H1 (cell line): ENCODE results near the gene RNF31. TPM values are rescaled to one million over a fixed set of nuclear protein-coding genes. Genes with fewer than 3 reads are reported as not detected.

Source experiments
- BACH1 ChIP-seq: IDR thresholded peaks from 2 replicates; pipeline ENCODE4 v1.6.1; 2012; ENCODE audit warnings: low read length, improper control_type of control experiment
- CEBPB ChIP-seq: IDR thresholded peaks from 2 replicates; pipeline ENCODE4 v1.6.1; 2012; ENCODE audit warnings: low read depth, low read length
- CHD2 ChIP-seq: IDR thresholded peaks from 2 replicates; pipeline ENCODE4 v1.6.1; 2012; ENCODE audit warnings: low read length, improper control_type of control experiment
- CREB1 ChIP-seq: IDR thresholded peaks from 2 replicates; pipeline ENCODE4 v1.6.1; 2012; ENCODE audit warnings: inconsistent platforms
- GABPA ChIP-seq: IDR thresholded peaks from 2 replicates; pipeline ENCODE4 v1.6.1; 2011; ENCODE audit warnings: mild to moderate bottlenecking, low read length, moderate library complexity, borderline replicate concordance; ENCODE audit not compliant: insufficient read depth
- JUND ChIP-seq: IDR thresholded peaks from 2 replicates; pipeline ENCODE4 v1.6.1; 2011; ENCODE audit warnings: mild to moderate bottlenecking, improper control_type of control experiment, low read length
- PHF8 ChIP-seq: fragments of 200-600 bp; sonication (generic); conservative IDR thresholded peaks from 2 replicates; pipeline ENCODE4 v1.7.1; 2012; ENCODE audit warnings: low read depth, mild to moderate bottlenecking, inconsistent platforms, low read length, moderate library complexity
- RNF2 ChIP-seq: fragments of 200-900, 300-1000 bp; sonication (generic); IDR thresholded peaks from 2 replicates; pipeline ENCODE4 v1.7.1; 2016; ENCODE audit warnings: borderline replicate concordance, low read depth, mild to moderate bottlenecking, antibody characterized with exemption, low read length; ENCODE audit not compliant: poor library complexity, severe bottlenecking; ENCODE audit errors: missing control alignments
- ZNF274 ChIP-seq: IDR thresholded peaks from 2 replicates; pipeline ENCODE4 v1.7.0; 2012; ENCODE audit warnings: low read length, borderline replicate concordance; ENCODE audit errors: extremely low read depth
- polyA plus RNA-seq, 7 experiments: library from polyadenylated mRNA; depleted of rRNA in 3 of 7; stranded (reverse) in 5 of 7; unstranded in 2 of 7; fragments of >200 nt in 5 of 7; fragments of 200-250 nt in 2 of 7; gene quantifications; 1 replicate in 5 of 7; 2 replicates in 1 of 7; 4 replicates in 1 of 7; pipeline versions ENCODE4 v1.2.1 to v1.2.3, GENCODE V29; 2011 to 2013; ENCODE audit warnings: missing spikeins in 2 of 7, mixed read lengths in 2 of 7
- total RNA-seq: library from RNA; stranded (reverse); fragmentation: NEBNext Ultra II Directional; extraction: Animal tissue kit (Norgen Biotek cat#: 25700); gene quantifications from 2 replicates; pipeline ENCODE4 v1.2.1, GENCODE V29; 2021
- TF ChIP-seq, protein P1 (sequence below): fragments of 300-600 bp; sonication (generic); IDR thresholded peaks from 2 replicates; pipeline ENCODE4 v1.7.1; 2012; ENCODE audit warnings: low read length, moderate library complexity, mild to moderate bottlenecking, inconsistent platforms; ENCODE audit not compliant: insufficient replicate concordance

RNF31 gene
- total and polyA plus RNA-seq, 2 of the 8 experiments (the other 6 are each of a cell fraction or from before 2014, with no cell fraction given) = 17.5 to 72.0 TPM

DNA sequence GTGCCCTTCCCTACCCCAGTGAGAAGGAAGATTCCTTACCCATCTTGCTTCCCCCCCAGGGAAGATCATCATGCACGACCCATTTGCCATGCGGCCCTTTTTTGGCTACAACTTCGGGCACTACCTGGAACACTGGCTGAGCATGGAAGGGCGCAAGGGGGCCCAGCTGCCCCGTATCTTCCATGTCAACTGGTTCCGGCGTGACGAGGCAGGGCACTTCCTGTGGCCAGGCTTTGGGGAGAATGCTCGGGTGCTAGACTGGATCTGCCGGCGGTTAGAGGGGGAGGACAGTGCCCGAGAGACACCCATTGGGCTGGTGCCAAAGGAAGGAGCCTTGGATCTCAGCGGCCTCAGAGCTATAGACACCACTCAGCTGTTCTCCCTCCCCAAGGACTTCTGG is 43.8 kb upstream of the RNF31 start (continued):
- TF ChIP-seq, protein P1, sequence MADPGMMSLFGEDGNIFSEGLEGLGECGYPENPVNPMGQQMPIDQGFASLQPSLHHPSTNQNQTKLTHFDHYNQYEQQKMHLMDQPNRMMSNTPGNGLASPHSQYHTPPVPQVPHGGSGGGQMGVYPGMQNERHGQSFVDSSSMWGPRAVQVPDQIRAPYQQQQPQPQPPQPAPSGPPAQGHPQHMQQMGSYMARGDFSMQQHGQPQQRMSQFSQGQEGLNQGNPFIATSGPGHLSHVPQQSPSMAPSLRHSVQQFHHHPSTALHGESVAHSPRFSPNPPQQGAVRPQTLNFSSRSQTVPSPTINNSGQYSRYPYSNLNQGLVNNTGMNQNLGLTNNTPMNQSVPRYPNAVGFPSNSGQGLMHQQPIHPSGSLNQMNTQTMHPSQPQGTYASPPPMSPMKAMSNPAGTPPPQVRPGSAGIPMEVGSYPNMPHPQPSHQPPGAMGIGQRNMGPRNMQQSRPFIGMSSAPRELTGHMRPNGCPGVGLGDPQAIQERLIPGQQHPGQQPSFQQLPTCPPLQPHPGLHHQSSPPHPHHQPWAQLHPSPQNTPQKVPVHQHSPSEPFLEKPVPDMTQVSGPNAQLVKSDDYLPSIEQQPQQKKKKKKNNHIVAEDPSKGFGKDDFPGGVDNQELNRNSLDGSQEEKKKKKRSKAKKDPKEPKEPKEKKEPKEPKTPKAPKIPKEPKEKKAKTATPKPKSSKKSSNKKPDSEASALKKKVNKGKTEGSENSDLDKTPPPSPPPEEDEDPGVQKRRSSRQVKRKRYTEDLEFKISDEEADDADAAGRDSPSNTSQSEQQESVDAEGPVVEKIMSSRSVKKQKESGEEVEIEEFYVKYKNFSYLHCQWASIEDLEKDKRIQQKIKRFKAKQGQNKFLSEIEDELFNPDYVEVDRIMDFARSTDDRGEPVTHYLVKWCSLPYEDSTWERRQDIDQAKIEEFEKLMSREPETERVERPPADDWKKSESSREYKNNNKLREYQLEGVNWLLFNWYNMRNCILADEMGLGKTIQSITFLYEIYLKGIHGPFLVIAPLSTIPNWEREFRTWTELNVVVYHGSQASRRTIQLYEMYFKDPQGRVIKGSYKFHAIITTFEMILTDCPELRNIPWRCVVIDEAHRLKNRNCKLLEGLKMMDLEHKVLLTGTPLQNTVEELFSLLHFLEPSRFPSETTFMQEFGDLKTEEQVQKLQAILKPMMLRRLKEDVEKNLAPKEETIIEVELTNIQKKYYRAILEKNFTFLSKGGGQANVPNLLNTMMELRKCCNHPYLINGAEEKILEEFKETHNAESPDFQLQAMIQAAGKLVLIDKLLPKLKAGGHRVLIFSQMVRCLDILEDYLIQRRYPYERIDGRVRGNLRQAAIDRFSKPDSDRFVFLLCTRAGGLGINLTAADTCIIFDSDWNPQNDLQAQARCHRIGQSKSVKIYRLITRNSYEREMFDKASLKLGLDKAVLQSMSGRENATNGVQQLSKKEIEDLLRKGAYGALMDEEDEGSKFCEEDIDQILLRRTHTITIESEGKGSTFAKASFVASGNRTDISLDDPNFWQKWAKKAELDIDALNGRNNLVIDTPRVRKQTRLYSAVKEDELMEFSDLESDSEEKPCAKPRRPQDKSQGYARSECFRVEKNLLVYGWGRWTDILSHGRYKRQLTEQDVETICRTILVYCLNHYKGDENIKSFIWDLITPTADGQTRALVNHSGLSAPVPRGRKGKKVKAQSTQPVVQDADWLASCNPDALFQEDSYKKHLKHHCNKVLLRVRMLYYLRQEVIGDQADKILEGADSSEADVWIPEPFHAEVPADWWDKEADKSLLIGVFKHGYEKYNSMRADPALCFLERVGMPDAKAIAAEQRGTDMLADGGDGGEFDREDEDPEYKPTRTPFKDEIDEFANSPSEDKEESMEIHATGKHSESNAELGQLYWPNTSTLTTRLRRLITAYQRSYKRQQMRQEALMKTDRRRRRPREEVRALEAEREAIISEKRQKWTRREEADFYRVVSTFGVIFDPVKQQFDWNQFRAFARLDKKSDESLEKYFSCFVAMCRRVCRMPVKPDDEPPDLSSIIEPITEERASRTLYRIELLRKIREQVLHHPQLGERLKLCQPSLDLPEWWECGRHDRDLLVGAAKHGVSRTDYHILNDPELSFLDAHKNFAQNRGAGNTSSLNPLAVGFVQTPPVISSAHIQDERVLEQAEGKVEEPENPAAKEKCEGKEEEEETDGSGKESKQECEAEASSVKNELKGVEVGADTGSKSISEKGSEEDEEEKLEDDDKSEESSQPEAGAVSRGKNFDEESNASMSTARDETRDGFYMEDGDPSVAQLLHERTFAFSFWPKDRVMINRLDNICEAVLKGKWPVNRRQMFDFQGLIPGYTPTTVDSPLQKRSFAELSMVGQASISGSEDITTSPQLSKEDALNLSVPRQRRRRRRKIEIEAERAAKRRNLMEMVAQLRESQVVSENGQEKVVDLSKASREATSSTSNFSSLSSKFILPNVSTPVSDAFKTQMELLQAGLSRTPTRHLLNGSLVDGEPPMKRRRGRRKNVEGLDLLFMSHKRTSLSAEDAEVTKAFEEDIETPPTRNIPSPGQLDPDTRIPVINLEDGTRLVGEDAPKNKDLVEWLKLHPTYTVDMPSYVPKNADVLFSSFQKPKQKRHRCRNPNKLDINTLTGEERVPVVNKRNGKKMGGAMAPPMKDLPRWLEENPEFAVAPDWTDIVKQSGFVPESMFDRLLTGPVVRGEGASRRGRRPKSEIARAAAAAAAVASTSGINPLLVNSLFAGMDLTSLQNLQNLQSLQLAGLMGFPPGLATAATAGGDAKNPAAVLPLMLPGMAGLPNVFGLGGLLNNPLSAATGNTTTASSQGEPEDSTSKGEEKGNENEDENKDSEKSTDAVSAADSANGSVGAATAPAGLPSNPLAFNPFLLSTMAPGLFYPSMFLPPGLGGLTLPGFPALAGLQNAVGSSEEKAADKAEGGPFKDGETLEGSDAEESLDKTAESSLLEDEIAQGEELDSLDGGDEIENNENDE = no peak
- TF ChIP-seq ZNF274 (no peak), BACH1 (no peak), GABPA (no peak), CREB1 (no peak), PHF8 (no peak), RNF2 (no peak), CHD2 (no peak), CEBPB (no peak), JUND (no peak)
- TF ChIP-seq, all 59 proteins: peak for 0
